ENCODE data around the gene H1-8. TPM values are rescaled to one million over a fixed set of nuclear protein-coding genes. Genes with fewer than 3 reads are reported as not detected.

The H1-8 gene
- total and polyA plus RNA-seq, 5 donors from 2014 or later, result not detected

- H3K36me3 ChIP-seq (ENCODE audit: control insufficient read depth, insufficient read depth, low read length), result peaks cover 11% of the 10 kb centered on the region
- H3K27me3 ChIP-seq (ENCODE audit: control insufficient read depth, insufficient read depth, low read length), result no peaks in the 10 kb centered on the region
- no peaks in the 10 kb centered on the region for H3K27me3 Mint-ChIP-seq
- no peaks in the 10 kb centered on the region for H3K4me1 Mint-ChIP-seq
- no peaks in the 10 kb centered on the region for H3K4me1 ChIP-seq (ENCODE audit: control insufficient read depth, insufficient read depth, low read length, poor library complexity, severe bottlenecking)
- H3K9me3 Mint-ChIP-seq, result no peaks in the 10 kb centered on the region
- H3K4me3 Mint-ChIP-seq, result no peak overlapping the region
- no peak overlapping the region for H3K27ac ChIP-seq (ENCODE audit: insufficient read depth, low read length, poor library complexity, severe bottlenecking)
- no peaks in the 10 kb centered on the region for H3K9me3 ChIP-seq (ENCODE audit: control insufficient read depth in 2 of 2, low read length in 2 of 2)
- no peak overlapping the region for H3K4me3 ChIP-seq (ENCODE audit: low read depth, low read length)
- H3K27ac Mint-ChIP-seq, result no peak overlapping the region
- ATAC-seq (ENCODE audit: low read depth in 2 of 2) (no peak), DNase-seq (no peak)
- H3K36me3 Mint-ChIP-seq, result peaks cover 34% of the 10 kb centered on the region
Measured at GRCh38 chr3:129500334-129500658, 42.7 kb upstream of the H1-8 start.

GRCh38 chr3:129501630-129502029 is 41.3 kb upstream of the H1-8 start:
- H3K9me3 ChIP-seq (ENCODE audit: control insufficient read depth in 2 of 2, low read length in 2 of 2), result no peaks in the 10 kb centered on the region
- no peaks in the 10 kb centered on the region for H3K4me1 Mint-ChIP-seq
- no peaks in the 10 kb centered on the region for H3K27me3 Mint-ChIP-seq
- ATAC-seq (ENCODE audit: low read depth in 2 of 2) (no peak), DNase-seq (no peak)
- no peak overlapping the region for H3K4me3 Mint-ChIP-seq
- no peaks in the 10 kb centered on the region for H3K4me1 ChIP-seq (ENCODE audit: control insufficient read depth, insufficient read depth, low read length, poor library complexity, severe bottlenecking)
- peaks cover 42% of the 10 kb centered on the region for H3K36me3 Mint-ChIP-seq
- H3K27ac Mint-ChIP-seq, result no peak overlapping the region
- H3K27me3 ChIP-seq (ENCODE audit: control insufficient read depth, insufficient read depth, low read length), result no peaks in the 10 kb centered on the region
- H3K27ac ChIP-seq (ENCODE audit: insufficient read depth, low read length, poor library complexity, severe bottlenecking), result no peak overlapping the region
- peaks cover 12% of the 10 kb centered on the region for H3K36me3 ChIP-seq (ENCODE audit: control insufficient read depth, insufficient read depth, low read length)
- H3K4me3 ChIP-seq (ENCODE audit: low read depth, low read length), result no peak overlapping the region
- no peaks in the 10 kb centered on the region for H3K9me3 Mint-ChIP-seq

GRCh38 chr3:129502641-129503408 is 40.1 kb upstream of the H1-8 start:
- Histone ChIP-seq H3K27ac (ENCODE audit: insufficient read depth, low read length, poor library complexity, severe bottlenecking) (no peak overlapping the region), H3K4me3 (ENCODE audit: low read depth, low read length) (no peak overlapping the region), H3K27me3 (ENCODE audit: control insufficient read depth, insufficient read depth, low read length) (no peaks in the 10 kb centered on the region), H3K36me3 (ENCODE audit: control insufficient read depth, insufficient read depth, low read length) (peaks cover 22% of the 10 kb centered on the region), H3K4me1 (ENCODE audit: control insufficient read depth, insufficient read depth, low read length, poor library complexity, severe bottlenecking) (no peaks in the 10 kb centered on the region), H3K9me3 (ENCODE audit: control insufficient read depth in 2 of 2, low read length in 2 of 2) (no peaks in the 10 kb centered on the region)
- no peaks in the 10 kb centered on the region for H3K4me1 Mint-ChIP-seq
- no peak overlapping the region for H3K4me3 Mint-ChIP-seq
- DNase-seq (no peak), ATAC-seq (ENCODE audit: low read depth in 2 of 2) (no peak)
- no peaks in the 10 kb centered on the region for H3K9me3 Mint-ChIP-seq
- H3K27me3 Mint-ChIP-seq, result no peaks in the 10 kb centered on the region
- H3K27ac Mint-ChIP-seq, result no peak overlapping the region
- peaks cover 39% of the 10 kb centered on the region for H3K36me3 Mint-ChIP-seq

- Mint-ChIP-seq H3K27ac (no peak overlapping the region), H3K9me3 (no peaks in the 10 kb centered on the region), H3K4me3 (no peak overlapping the region), H3K36me3 (peaks cover 42% of the 10 kb centered on the region), H3K27me3 (no peaks in the 10 kb centered on the region), H3K4me1 (no peaks in the 10 kb centered on the region)
- ATAC-seq (ENCODE audit: low read depth in 2 of 2), result no peak
- Histone ChIP-seq H3K27ac (ENCODE audit: insufficient read depth, low read length, poor library complexity, severe bottlenecking) (no peak overlapping the region), H3K36me3 (ENCODE audit: control insufficient read depth, insufficient read depth, low read length) (peaks cover 22% of the 10 kb centered on the region), H3K27me3 (ENCODE audit: control insufficient read depth, insufficient read depth, low read length) (no peaks in the 10 kb centered on the region), H3K9me3 (ENCODE audit: control insufficient read depth in 2 of 2, low read length in 2 of 2) (no peaks in the 10 kb centered on the region), H3K4me1 (ENCODE audit: control insufficient read depth, insufficient read depth, low read length, poor library complexity, severe bottlenecking) (no peaks in the 10 kb centered on the region), H3K4me3 (ENCODE audit: low read depth, low read length) (no peak overlapping the region)
- no peak for DNase-seq
Measured at GRCh38 chr3:129503471-129504291, 39.3 kb upstream of the H1-8 start.

GRCh38 chr3:129504471-129505100 is 38.4 kb upstream of the H1-8 start:
- DNase-seq, result no peak
- H3K27ac Mint-ChIP-seq, result no peak overlapping the region
- H3K27me3 Mint-ChIP-seq, result no peaks in the 10 kb centered on the region
- no peaks in the 10 kb centered on the region for H3K27me3 ChIP-seq (ENCODE audit: control insufficient read depth, insufficient read depth, low read length)
- H3K9me3 ChIP-seq (ENCODE audit: control insufficient read depth in 2 of 2, low read length in 2 of 2), result no peaks in the 10 kb centered on the region
- peaks cover 22% of the 10 kb centered on the region for H3K36me3 ChIP-seq (ENCODE audit: control insufficient read depth, insufficient read depth, low read length)
- peaks cover 44% of the 10 kb centered on the region for H3K36me3 Mint-ChIP-seq
- no peaks in the 10 kb centered on the region for H3K4me1 Mint-ChIP-seq
- H3K4me3 ChIP-seq (ENCODE audit: low read depth, low read length), result no peak overlapping the region
- no peak overlapping the region for H3K4me3 Mint-ChIP-seq
- no peaks in the 10 kb centered on the region for H3K9me3 Mint-ChIP-seq
- no peak for ATAC-seq (ENCODE audit: low read depth in 2 of 2)
- no peaks in the 10 kb centered on the region for H3K4me1 ChIP-seq (ENCODE audit: control insufficient read depth, insufficient read depth, low read length, poor library complexity, severe bottlenecking)
- no peak overlapping the region for H3K27ac ChIP-seq (ENCODE audit: insufficient read depth, low read length, poor library complexity, severe bottlenecking)

GRCh38 chr3:129505341-129505740 is 37.6 kb upstream of the H1-8 start:
- Mint-ChIP-seq H3K4me1 (no peaks in the 10 kb centered on the region), H3K4me3 (no peak overlapping the region), H3K36me3 (peaks cover 43% of the 10 kb centered on the region), H3K27ac (no peak overlapping the region), H3K9me3 (no peaks in the 10 kb centered on the region), H3K27me3 (no peaks in the 10 kb centered on the region)
- peaks cover 19% of the 10 kb centered on the region for H3K36me3 ChIP-seq (ENCODE audit: control insufficient read depth, insufficient read depth, low read length)
- no peak for DNase-seq
- no peaks in the 10 kb centered on the region for H3K4me1 ChIP-seq (ENCODE audit: control insufficient read depth, insufficient read depth, low read length, poor library complexity, severe bottlenecking)
- H3K27me3 ChIP-seq (ENCODE audit: control insufficient read depth, insufficient read depth, low read length), result no peaks in the 10 kb centered on the region
- ATAC-seq (ENCODE audit: low read depth in 2 of 2), result no peak
- no peak overlapping the region for H3K27ac ChIP-seq (ENCODE audit: insufficient read depth, low read length, poor library complexity, severe bottlenecking)
- H3K9me3 ChIP-seq (ENCODE audit: control insufficient read depth in 2 of 2, low read length in 2 of 2), result no peaks in the 10 kb centered on the region
- no peak overlapping the region for H3K4me3 ChIP-seq (ENCODE audit: low read depth, low read length)

- Histone ChIP-seq H3K36me3 (ENCODE audit: control insufficient read depth, insufficient read depth, low read length) (peaks cover 17% of the 10 kb centered on the region), H3K4me1 (ENCODE audit: control insufficient read depth, insufficient read depth, low read length, poor library complexity, severe bottlenecking) (no peaks in the 10 kb centered on the region), H3K27me3 (ENCODE audit: control insufficient read depth, insufficient read depth, low read length) (no peaks in the 10 kb centered on the region), H3K9me3 (ENCODE audit: control insufficient read depth in 2 of 2, low read length in 2 of 2) (no peaks in the 10 kb centered on the region), H3K27ac (ENCODE audit: insufficient read depth, low read length, poor library complexity, severe bottlenecking) (no peak overlapping the region), H3K4me3 (ENCODE audit: low read depth, low read length) (no peak overlapping the region)
- H3K4me3 Mint-ChIP-seq, result no peak overlapping the region
- H3K36me3 Mint-ChIP-seq, result peaks cover 34% of the 10 kb centered on the region
- DNase-seq (no peak), ATAC-seq (ENCODE audit: low read depth in 2 of 2) (no peak)
- no peaks in the 10 kb centered on the region for H3K27me3 Mint-ChIP-seq
- H3K27ac Mint-ChIP-seq, result no peak overlapping the region
- peaks cover 0 to 2% (median 0%) of the 10 kb centered on the region in 4 donors for H3K4me1 Mint-ChIP-seq
- no peaks in the 10 kb centered on the region for H3K9me3 Mint-ChIP-seq
Measured at GRCh38 chr3:129506231-129506742, 36.7 kb upstream of the H1-8 start.

Data from CD4-positive, CD25-positive, alpha-beta regulatory T cell (primary cell).